ENCODE data around the gene CCSER2.

Gene CCSER2

DNA sequence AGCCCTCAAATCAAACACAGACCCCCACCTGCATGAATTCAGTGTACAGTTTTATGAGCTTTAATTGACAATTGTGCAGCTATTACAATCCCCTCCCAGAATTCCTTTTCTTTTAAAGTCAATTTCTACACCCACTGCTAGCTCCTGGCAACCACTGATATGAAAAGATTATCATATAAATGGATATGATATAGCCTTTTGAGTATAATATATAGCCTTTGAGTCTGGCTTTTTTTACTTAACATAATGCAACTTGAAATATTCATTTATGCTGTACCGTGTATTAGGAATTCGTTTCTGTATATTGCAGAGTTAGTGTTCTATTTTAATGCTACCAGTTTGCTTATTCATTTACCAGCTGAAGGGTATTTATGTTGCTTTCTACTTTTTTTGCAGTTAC lies 127.7 kb downstream of the CCSER2 start:
- TF ChIP-seq, protein P1, sequence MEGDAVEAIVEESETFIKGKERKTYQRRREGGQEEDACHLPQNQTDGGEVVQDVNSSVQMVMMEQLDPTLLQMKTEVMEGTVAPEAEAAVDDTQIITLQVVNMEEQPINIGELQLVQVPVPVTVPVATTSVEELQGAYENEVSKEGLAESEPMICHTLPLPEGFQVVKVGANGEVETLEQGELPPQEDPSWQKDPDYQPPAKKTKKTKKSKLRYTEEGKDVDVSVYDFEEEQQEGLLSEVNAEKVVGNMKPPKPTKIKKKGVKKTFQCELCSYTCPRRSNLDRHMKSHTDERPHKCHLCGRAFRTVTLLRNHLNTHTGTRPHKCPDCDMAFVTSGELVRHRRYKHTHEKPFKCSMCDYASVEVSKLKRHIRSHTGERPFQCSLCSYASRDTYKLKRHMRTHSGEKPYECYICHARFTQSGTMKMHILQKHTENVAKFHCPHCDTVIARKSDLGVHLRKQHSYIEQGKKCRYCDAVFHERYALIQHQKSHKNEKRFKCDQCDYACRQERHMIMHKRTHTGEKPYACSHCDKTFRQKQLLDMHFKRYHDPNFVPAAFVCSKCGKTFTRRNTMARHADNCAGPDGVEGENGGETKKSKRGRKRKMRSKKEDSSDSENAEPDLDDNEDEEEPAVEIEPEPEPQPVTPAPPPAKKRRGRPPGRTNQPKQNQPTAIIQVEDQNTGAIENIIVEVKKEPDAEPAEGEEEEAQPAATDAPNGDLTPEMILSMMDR (IDR thresholded peaks at IDR 0.05; ENCODE audit: low read depth, low read length, missing control alignments), result no peak
- Histone ChIP-seq H3K36me3 (replicated peaks) (no peaks in the 10 kb centered on the region), H3K27me3 (replicated peaks) (no peaks in the 10 kb centered on the region), H3K27ac (no peak overlapping the region), H3K4me3 (ENCODE audit: low read depth, low read length) (no peak overlapping the region)
- in situ Hi-C loops (cut with HindIII; ENCODE audit: low pct_ligation_motif_present, low sequenced_read_pairs), result no loop called here
- DNase-seq, result no peak

DNA sequence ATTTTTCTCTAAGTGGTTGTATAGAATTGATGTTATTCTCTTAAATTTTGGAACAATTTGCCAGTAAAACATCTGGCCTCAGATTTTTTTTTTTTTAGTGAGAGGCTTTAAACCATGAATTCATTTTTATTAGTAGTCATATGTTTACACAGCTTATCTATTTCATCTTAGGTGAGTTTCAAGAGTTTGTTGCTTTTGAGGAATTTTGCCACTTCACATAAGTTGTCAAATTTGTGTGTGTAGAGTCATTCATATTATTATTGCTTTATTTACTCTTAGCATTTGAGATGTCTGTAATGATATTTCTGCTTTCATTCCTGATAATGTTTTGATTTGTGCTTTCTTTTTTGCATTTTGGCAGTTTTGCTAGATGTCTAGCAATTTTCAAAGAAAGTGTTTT lies 132.1 kb downstream of the CCSER2 start:
- no peak overlapping the region for H3K4me3 ChIP-seq (ENCODE audit: low read depth, low read length)
- H3K27ac ChIP-seq, result no peak overlapping the region
- TF ChIP-seq, protein P1 (IDR thresholded peaks at IDR 0.05; ENCODE audit: low read depth, low read length, missing control alignments), result no peak
- DNase-seq, result no peak
- H3K27me3 ChIP-seq (replicated peaks), result no peaks in the 10 kb centered on the region
- peaks cover 5% of the 10 kb centered on the region for H3K36me3 ChIP-seq (replicated peaks)
- in situ Hi-C loops (cut with HindIII; ENCODE audit: low pct_ligation_motif_present, low sequenced_read_pairs), result no loop called here

DNA sequence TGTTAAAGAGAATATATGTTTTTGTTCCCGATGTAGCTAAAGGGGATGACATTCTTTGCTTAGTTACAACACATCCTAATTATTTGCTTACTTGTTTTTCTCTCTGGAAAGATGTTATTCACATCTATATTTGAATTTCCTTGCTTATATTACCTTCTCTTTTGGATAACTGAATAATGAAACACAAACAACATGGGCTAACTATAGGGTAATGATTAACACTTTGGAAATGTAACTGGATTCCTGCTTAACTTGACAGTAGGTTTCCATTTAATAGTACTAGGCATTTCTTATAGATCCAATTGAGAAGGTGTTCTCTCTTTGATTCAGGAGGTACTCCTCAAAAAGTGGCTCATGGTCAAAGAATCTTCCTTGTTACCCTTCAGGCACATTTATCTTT lies 141.1 kb downstream of the CCSER2 start:
- DNase-seq, result no peak
- no peaks in the 10 kb centered on the region for H3K27me3 ChIP-seq (replicated peaks)
- peaks cover 4% of the 10 kb centered on the region for H3K36me3 ChIP-seq (replicated peaks)
- H3K4me3 ChIP-seq (ENCODE audit: low read depth, low read length), result no peak overlapping the region
- no peak overlapping the region for H3K27ac ChIP-seq
- in situ Hi-C loops (cut with HindIII; ENCODE audit: low pct_ligation_motif_present, low sequenced_read_pairs), result no loop called here
- TF ChIP-seq, protein P1 (IDR thresholded peaks at IDR 0.05; ENCODE audit: low read depth, low read length, missing control alignments), result no peak

DNA sequence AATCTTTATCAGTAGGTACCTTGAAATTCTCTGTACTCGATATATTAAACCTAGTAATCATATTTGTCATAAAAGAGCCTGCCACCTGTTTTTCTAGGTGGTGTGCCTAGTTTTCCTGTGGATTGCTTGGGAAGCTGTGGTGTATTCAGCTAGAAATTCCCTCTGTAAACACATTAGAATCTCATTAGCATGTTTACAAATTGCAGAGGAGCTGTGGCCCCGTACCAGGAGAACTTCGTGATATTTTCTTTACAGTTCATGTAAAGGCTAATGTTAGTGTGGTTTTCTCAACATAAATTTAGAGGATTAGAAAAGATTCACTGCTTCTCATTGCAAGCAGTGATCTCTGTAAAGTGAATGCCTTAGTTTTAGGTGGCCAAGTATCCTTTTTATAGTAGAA lies 144.7 kb downstream of the CCSER2 start:
- Histone ChIP-seq H3K27me3 (replicated peaks) (no peaks in the 10 kb centered on the region), H3K36me3 (replicated peaks) (no peaks in the 10 kb centered on the region), H3K27ac (no peak overlapping the region), H3K4me3 (ENCODE audit: low read depth, low read length) (no peak overlapping the region)
- TF ChIP-seq, protein P1 (IDR thresholded peaks at IDR 0.05; ENCODE audit: low read depth, low read length, missing control alignments), result no peak
- in situ Hi-C loops (cut with HindIII; ENCODE audit: low pct_ligation_motif_present, low sequenced_read_pairs), result no loop called here
- DNase-seq, result no peak

GRCh38 chr10:84477398-84478128 lies 149.2 kb downstream of the CCSER2 start:
- TF ChIP-seq, protein P1 (IDR thresholded peaks at IDR 0.05; ENCODE audit: low read depth, low read length, missing control alignments), result no peak
- no peak overlapping the region for H3K4me3 ChIP-seq (ENCODE audit: low read depth, low read length)
- H3K27ac ChIP-seq, result no peak overlapping the region
- H3K36me3 ChIP-seq (replicated peaks), result peaks cover 4% of the 10 kb centered on the region
- no peak for DNase-seq
- no peaks in the 10 kb centered on the region for H3K27me3 ChIP-seq (replicated peaks)
- in situ Hi-C loops (cut with HindIII; ENCODE audit: low pct_ligation_motif_present, low sequenced_read_pairs), result no loop called here

DNA sequence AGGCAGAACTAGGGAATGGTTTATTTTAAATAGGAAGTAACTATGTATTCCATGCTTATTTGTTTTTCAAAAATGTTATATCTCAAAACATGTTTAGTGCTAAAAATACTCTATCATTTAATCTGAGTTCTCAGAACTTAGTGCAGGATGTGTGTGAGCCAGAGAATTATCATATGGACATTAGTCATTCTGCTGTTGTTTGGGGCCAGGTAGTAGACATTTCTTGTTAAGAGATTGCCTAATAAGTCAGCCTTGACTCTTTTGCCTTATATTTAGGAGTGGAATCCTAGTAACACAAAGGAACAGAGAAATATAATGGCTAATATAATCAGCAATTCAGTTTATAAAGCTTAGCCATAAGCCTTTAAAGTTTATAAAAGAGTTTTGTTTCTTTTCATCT lies 149.8 kb downstream of the CCSER2 start:
- DNase-seq, result no peak
- no peak overlapping the region for H3K27ac ChIP-seq
- no peaks in the 10 kb centered on the region for H3K27me3 ChIP-seq (replicated peaks)
- TF ChIP-seq, protein P1 (IDR thresholded peaks at IDR 0.05; ENCODE audit: low read depth, low read length, missing control alignments), result no peak
- in situ Hi-C loops (cut with HindIII; ENCODE audit: low pct_ligation_motif_present, low sequenced_read_pairs), result no loop called here
- no peak overlapping the region for H3K4me3 ChIP-seq (ENCODE audit: low read depth, low read length)
- peaks cover 4% of the 10 kb centered on the region for H3K36me3 ChIP-seq (replicated peaks)

Measured in brain microvascular endothelial cell (primary cell).